Measurements from ENCODE around the gene ACOD1.

The ACOD1 gene

DNA sequence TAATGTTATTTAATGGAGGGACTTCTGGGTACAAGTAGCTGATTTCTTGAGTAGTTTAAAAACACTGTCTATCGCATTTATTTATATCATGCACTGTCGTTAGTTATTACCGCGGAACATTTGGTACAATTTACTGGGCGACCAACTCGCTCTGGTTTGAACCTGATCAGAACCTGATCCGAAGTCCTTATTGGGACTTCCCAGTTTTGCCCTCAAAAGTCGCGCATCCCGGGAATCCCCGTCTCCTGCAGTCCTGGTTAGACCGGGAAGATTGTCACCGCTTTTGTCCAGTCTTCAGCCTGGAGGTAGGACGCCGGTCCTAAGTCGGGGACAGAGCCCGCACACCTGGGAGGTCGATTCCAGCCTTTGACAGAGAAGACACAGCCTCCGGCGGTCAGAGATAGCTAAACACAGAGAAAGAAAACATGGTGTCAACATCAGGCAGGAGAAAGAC, 44.3 kb downstream of the ACOD1 start:
- peak; percentile 61 for DNase-seq

DNA sequence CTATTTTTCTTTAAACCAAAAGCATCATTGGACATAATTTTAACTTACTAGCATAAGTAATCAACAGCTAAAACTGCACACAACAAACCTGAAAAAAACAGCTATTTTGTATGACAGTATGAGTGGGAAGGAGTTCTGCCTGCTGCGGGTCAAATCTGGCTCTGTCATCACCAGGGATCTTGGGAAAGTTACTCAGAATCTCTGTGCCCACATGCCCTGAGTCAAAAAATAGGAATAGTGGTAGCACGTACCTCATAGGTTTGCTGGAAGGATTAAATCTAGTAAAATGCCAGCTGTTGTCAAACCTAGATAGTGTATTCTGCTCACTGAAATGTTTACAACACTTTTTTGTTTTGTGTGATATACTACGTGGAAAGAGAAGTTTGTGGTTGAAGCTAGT, 44.7 kb downstream of the ACOD1 start:
- no peak for DNase-seq

DNA sequence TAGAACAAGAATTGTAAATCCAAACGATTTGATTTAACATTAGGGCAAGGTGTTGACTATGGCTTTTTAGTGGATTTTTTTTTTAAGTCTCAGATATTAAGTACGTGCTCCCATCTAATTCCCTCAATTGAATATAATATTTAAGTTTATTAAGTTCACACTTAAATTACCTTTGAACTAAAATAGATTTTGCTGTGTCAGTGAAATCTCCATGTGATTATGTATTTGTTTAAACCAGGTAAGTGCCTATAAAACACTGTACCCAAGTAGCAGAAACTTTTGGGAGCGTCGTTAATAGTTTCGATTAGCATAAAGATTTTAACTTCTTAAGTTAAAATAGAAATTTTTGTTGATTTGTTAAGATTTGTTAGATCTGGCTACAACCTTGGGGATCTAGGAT, 45.2 kb downstream of the ACOD1 start:
- DNase-seq = no peak

DNA sequence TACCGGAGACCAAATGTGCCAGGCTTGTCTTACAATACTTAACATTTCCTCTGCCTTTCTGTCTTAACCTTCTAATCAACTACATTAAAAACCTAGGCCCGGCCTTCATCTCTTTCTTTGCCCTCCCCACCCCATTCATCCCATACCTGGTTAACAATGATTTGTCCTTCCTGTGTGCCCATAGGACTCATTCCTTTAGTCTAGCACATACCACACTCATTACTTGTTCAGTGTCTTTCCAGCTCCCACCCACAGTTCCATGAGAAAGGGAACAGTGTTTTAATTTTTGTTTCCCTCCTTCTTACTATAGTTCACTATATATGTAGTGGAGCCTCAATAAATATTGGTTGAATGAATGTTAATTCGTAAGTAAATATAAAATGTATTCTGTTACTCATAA, 46.0 kb downstream of the ACOD1 start:
- no peak for DNase-seq

DNA sequence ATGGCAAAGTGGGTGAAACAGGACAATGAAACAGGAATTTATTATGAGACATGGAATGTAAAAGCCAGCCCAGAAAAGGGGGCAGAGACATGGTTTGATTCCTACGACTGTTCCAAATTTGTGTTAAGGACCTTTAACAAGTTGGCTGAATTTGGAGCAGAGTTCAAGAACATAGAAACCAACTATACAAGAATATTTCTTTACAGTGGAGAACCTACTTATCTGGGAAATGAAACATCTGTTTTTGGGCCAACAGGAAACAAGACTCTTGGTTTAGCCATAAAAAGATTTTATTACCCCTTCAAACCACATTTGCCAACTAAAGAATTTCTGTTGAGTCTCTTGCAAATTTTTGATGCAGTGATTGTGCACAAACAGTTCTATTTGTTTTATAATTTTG, 52.2 kb downstream of the ACOD1 start:
- DNase-seq = no peak

DNA sequence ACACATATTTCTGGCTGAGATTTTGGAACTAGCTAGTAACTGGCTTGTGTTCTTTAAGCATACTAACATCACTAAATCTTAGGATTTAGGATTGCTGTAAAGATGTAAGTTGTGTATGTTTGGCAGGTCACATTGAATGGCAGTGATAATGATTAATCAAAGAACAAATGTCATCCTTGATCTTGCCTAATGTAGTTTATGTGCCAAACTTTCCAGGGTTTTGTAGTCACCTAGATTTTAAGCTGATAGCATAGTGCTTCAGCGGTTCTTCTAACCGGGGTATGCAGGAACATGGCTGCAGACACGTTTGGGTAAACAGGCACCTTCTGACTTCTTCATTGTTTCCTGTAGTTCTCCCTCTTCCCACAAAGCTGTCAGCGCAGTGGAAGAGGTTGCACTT, 53.2 kb downstream of the ACOD1 start:
- no peak for DNase-seq

DNA sequence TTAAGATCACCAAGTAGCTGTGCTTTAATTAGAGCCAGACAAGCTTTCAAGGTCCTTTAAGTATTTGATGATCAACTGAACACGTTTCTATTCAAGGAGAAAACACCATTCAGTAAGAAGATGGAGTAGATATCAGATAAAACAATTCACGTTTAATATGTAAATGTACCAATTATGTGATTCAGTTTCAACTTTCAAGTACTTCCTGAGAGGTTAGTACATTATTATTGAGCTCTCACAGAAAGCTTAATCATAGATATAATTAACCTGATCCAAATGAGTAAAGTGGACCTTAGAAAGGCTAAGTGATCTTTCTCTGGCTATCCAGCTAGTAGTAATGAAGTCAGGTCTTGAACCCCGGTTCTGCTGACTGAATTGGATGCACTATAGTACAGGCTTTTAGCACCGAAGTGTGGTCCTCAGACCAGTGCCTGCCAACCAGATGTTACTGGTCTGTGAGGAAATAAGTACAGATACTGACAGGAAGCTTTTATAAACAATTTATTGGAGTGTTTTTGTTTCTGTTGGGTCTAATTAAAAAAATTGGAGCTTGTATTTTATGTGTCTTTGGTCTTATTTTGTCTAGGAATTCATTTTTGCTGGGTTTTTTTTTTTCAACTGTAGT, 53.8 kb downstream of the ACOD1 start:
- DNase-seq = no peak

DNA sequence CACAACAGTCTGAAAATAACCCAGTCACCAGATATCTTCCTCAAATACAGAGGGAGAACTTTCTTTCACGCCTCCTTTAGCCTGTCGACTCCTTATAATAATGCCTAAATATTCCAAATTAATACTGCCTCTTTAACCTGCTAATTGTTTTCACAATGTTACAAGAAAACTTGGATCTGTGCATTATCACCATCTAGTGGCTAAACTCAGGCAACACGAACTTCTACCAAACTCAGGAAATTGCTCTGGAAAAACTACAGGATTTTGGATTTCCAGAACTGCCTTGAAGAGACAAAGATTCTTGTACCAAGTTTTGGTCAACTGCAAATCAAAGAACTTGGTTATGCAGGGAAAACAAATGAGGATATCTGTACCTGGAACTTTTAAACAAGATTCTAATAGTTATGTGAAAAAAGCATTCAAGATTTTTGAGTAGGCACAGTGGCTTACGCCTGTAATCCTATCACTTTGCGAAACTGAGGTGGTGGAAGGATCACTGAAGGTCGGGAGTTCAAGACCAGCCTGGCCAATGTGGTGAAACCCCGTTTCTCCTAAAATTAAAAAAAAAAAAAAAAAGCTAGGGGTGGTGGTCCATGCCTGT, 54.4 kb downstream of the ACOD1 start:
- no peak for DNase-seq

Measured in islet precursor cell (in vitro differentiated cells).